ENCODE measurements around the gene PCP4L1.

PCP4L1 gene

DNA sequence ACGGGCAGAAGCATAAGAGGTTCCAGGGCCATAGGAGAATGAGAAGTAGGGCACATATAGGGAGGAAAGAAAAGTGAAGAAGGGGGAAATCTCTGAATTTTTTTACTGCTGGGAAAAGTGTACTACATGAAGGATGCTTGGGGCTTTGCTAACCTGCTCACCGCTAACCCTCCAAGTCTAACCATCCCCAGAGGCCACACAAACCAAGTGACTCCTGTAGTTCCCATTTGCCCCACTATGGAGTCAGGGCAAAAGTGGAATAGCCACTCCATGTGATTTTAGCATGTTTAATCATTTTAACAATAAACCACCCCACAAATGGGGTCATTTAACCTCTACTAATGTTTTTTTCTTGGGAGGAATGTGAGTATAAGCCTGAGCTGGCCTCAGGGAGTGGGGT is 26.6 kb downstream of the PCP4L1 start:
- no peak overlapping the region for H3K27ac ChIP-seq

DNA sequence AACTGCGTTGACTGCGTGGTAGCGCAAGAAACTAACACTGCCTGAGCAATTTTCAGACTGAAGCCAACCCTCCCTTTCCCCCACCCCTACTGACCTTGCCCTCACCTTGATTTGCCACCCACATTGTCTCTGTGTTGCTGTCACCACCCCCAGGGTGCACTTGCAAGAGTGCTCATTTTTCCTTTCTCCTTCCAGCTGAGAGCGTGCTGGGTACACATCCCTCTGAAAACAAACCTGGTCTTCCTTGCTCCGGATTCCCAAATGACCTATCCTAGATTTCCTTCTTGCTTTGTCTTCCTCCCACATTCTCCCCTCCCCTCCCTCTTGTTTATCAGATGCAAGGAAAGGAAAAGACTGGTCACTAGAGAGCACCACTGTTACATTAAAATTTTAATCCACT is 27.0 kb downstream of the PCP4L1 start:
- TF ChIP-seq ZFX (IDR thresholded peaks at IDR 0.05) = no peak
- TF ChIP-seq, protein P1, sequence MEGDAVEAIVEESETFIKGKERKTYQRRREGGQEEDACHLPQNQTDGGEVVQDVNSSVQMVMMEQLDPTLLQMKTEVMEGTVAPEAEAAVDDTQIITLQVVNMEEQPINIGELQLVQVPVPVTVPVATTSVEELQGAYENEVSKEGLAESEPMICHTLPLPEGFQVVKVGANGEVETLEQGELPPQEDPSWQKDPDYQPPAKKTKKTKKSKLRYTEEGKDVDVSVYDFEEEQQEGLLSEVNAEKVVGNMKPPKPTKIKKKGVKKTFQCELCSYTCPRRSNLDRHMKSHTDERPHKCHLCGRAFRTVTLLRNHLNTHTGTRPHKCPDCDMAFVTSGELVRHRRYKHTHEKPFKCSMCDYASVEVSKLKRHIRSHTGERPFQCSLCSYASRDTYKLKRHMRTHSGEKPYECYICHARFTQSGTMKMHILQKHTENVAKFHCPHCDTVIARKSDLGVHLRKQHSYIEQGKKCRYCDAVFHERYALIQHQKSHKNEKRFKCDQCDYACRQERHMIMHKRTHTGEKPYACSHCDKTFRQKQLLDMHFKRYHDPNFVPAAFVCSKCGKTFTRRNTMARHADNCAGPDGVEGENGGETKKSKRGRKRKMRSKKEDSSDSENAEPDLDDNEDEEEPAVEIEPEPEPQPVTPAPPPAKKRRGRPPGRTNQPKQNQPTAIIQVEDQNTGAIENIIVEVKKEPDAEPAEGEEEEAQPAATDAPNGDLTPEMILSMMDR (conservative IDR thresholded peaks at IDR 0.05) = no peak
- no peak overlapping the region for H3K27ac ChIP-seq

More for the DNA sequence above, 26.6 kb downstream of the PCP4L1 start:
- TF ChIP-seq, protein P1 (conservative IDR thresholded peaks at IDR 0.05) = no peak
- no peak for TF ChIP-seq ZFX (IDR thresholded peaks at IDR 0.05)

DNA sequence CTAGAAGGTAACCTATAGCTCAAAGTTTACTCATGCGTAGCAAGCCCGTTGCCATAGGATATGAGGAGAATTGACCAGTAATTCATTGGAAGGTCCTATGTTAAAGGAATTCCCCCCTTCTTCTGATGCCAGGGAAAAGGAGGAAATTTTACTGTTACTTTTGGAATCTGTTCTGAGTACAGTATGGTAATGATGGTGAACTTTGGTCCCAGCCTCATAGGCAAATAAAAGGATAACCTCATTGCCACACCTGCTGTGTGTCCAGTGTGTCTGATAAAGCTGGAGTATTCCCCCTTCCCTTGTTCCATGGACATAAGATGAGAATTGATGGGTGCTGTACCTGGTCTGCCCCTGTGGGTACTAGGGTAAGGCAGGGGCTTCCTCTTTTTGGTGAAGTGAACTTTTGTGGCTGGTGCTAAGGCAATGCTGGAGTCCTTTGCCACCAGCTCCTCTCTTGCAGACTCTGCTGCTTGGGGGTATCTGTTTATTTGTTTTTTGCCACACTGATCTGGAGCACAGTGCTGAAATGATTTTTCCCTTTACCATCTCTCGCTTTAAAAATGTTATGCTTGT is 29.0 kb downstream of the PCP4L1 start:
- no peak for TF ChIP-seq ZFX (IDR thresholded peaks at IDR 0.05)
- TF ChIP-seq, protein P1 (conservative IDR thresholded peaks at IDR 0.05) = no peak
- no peak overlapping the region for H3K27ac ChIP-seq

DNA sequence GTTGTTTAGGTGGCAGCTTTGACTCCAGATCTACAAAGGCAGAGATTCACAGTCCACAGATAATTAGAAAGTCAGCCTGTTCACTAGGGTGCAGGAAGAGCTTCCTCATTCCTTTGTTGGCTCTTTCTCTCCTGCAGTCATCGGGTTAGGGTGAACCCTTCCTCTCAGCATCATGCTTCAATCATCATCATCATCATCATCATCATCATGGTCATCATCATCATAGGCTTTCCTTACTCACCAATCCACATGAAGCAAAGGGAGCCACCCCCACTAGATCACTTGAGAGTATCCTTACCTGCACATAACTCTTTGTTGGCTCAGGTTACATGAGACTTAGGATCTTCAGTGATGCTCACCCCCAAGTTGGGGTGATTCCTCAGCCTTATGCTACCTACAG is 32.2 kb downstream of the PCP4L1 start:
- TF ChIP-seq ZFX (IDR thresholded peaks at IDR 0.05) = no peak
- TF ChIP-seq, protein P1 (conservative IDR thresholded peaks at IDR 0.05) = no peak
- no peak overlapping the region for H3K27ac ChIP-seq

DNA sequence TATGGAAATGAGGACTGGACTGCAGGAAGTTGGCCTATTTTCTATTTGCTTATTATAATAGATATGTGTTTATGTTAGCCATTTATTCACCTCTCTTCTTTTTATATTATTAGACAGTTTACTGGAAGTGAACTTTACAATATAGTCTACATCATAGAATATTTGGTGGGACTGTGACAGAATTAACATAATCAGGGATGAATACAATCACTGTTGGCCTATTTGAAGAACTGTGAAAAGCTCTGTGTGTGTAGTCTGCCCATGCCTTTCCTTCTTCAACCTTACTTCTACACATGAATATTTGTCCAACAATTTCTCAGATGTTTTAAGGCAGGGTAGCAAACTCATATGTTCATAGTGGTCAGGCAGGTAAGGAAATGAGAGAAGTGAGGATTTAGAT is 38.9 kb downstream of the PCP4L1 start:
- no peak for TF ChIP-seq ZFX (IDR thresholded peaks at IDR 0.05)
- no peak overlapping the region for H3K27ac ChIP-seq

DNA sequence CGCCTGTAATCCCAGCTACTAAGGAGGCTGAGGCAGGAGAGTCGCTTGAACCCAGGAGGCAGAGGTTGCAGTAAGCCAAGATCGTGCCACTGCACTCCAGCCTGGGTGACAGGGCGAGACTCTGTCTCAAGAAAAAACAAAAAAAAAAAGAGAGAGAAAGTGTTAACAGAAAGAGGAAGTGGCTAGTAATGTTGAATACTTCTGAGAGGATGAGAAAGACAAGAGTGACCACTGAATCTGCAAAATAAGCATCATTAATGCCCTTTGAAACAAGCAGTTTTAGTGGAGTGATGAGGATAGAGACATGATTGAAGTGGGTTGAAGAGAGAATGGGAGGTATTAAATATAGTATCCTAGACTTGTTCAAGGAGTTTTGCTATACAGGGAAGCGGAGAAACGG is 39.6 kb downstream of the PCP4L1 start:
- TF ChIP-seq ZFX (IDR thresholded peaks at IDR 0.05) = no peak
- TF ChIP-seq, protein P1 (conservative IDR thresholded peaks at IDR 0.05) = no peak
- H3K27ac ChIP-seq = no peak overlapping the region

DNA sequence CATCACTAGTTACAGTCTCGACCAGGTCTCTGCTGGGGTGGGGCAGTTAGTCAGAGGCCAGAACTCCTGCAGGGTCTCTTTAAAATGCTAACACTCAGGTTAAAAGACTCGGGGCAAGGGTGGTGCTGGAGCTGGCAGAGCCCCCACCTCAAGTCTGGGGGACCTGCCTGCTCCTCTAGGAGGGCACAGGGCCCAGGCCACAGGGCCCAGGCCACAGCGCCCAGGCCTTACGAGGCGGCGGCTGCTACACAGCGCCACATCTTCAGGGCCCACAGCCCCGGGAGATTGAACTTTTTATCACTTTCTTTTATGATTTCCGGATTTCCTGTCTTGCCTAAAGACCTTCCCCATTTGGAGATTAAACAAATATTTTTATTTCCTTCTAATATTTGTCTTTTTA is 40.8 kb downstream of the PCP4L1 start:
- H3K27ac ChIP-seq = no peak overlapping the region

DNA sequence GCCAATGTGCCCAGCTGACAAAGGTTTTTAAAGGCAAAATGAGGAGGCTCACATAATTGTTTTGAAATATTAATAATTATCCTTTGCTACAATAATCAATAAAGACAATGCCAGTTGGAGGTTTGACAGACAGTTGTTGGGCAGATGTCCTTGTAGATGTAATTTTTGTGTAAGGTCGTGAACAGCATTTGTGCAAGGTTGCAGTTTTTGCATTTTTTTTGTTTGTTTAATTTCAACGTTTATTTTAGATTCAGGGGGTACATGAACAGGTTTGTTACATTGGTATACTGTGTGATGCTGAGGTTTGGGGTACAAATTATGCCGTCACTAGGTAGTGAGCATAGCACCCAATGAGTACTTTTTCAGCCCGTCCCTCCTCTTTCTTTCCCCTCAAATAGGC is 41.9 kb downstream of the PCP4L1 start:
- no peak for TF ChIP-seq ZFX (IDR thresholded peaks at IDR 0.05)
- TF ChIP-seq, protein P1 (conservative IDR thresholded peaks at IDR 0.05) = no peak
- no peak overlapping the region for H3K27ac ChIP-seq

More for the DNA sequence above, 40.8 kb downstream of the PCP4L1 start:
- TF ChIP-seq ZFX (IDR thresholded peaks at IDR 0.05) = no peak
- TF ChIP-seq, protein P1 (conservative IDR thresholded peaks at IDR 0.05) = no peak

Measured in C4-2B (cell line).